ENCODE measurements around the gene IKZF4.

GRCh38 chr12:56061982-56062381 lies 41.1 kb downstream of the IKZF4 start:
- TF ChIP-seq POLR2A (IDR thresholded peaks at IDR 0.05; ENCODE audit: control extremely low read depth in 1 of 2, low read depth in 2 of 2, low read length in 2 of 2) (no peak), FOSL1 (IDR thresholded peaks at IDR 0.05; ENCODE audit: insufficient read depth, low read depth, low read length) (no peak), ZNF274 (IDR thresholded peaks at IDR 0.05; ENCODE audit: borderline replicate concordance, extremely low read depth, low read length) (no peak), JUND (IDR thresholded peaks at IDR 0.05; ENCODE audit: low read length) (no peak), KDM1A (IDR thresholded peaks at IDR 0.05; ENCODE audit: borderline replicate concordance, low read length) (no peak), EP300 (IDR thresholded peaks at IDR 0.05; ENCODE audit: borderline replicate concordance in 1 of 2, low read depth in 2 of 2, low read length in 2 of 2) (no peak), RAD21 (IDR thresholded peaks at IDR 0.05 in 1 of 2, conservative IDR thresholded peaks at IDR 0.05 in 1 of 2; ENCODE audit: low read depth in 2 of 2, low read length in 2 of 2) (no peak), NRF1 (IDR thresholded peaks at IDR 0.05; ENCODE audit: low read depth, low read length) (no peak), YY1 (IDR thresholded peaks at IDR 0.05; ENCODE audit: low read depth, low read length) (no peak), CHD2 (IDR thresholded peaks at IDR 0.05; ENCODE audit: low read length) (no peak), EZH2 (IDR thresholded peaks at IDR 0.05; ENCODE audit: low read depth, low read length, severe bottlenecking) (no peak)
- TF ChIP-seq, protein P1, sequence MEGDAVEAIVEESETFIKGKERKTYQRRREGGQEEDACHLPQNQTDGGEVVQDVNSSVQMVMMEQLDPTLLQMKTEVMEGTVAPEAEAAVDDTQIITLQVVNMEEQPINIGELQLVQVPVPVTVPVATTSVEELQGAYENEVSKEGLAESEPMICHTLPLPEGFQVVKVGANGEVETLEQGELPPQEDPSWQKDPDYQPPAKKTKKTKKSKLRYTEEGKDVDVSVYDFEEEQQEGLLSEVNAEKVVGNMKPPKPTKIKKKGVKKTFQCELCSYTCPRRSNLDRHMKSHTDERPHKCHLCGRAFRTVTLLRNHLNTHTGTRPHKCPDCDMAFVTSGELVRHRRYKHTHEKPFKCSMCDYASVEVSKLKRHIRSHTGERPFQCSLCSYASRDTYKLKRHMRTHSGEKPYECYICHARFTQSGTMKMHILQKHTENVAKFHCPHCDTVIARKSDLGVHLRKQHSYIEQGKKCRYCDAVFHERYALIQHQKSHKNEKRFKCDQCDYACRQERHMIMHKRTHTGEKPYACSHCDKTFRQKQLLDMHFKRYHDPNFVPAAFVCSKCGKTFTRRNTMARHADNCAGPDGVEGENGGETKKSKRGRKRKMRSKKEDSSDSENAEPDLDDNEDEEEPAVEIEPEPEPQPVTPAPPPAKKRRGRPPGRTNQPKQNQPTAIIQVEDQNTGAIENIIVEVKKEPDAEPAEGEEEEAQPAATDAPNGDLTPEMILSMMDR (IDR thresholded peaks at IDR 0.05; ENCODE audit: control extremely low read depth in 1 of 3, insufficient read depth in 1 of 3, low read depth in 1 of 3, low read length in 3 of 3) = no peak
- TF ChIP-seq, protein P2, sequence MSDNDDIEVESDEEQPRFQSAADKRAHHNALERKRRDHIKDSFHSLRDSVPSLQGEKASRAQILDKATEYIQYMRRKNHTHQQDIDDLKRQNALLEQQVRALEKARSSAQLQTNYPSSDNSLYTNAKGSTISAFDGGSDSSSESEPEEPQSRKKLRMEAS (IDR thresholded peaks at IDR 0.05) = no peak

Measured in H1 (cell line).